Astrocyte (in vitro differentiated cells and primary cell): Measurements from ENCODE around the gene SHCBP1.

Experiments used
- CTCF ChIP-seq: IDR thresholded peaks from 2 replicates; pipeline ENCODE4 v1.5.1; 2011; ENCODE audit warnings: low read depth, mild to moderate bottlenecking, inconsistent platforms, low read length, moderate library complexity; ENCODE audit not compliant: insufficient read depth
- EZH2 ChIP-seq: IDR thresholded peaks from 2 replicates; pipeline ENCODE4 v1.6.1; 2012; ENCODE audit warnings: mild to moderate bottlenecking, low read length, inconsistent platforms; ENCODE audit not compliant: insufficient read depth

GRCh38 chr16:46586011-46586577, 35.1 kb downstream of the SHCBP1 start:
- TF ChIP-seq CTCF = no peak
- TF ChIP-seq EZH2 = no peak
